ENCODE measurements around the gene HORMAD2.

DNA sequence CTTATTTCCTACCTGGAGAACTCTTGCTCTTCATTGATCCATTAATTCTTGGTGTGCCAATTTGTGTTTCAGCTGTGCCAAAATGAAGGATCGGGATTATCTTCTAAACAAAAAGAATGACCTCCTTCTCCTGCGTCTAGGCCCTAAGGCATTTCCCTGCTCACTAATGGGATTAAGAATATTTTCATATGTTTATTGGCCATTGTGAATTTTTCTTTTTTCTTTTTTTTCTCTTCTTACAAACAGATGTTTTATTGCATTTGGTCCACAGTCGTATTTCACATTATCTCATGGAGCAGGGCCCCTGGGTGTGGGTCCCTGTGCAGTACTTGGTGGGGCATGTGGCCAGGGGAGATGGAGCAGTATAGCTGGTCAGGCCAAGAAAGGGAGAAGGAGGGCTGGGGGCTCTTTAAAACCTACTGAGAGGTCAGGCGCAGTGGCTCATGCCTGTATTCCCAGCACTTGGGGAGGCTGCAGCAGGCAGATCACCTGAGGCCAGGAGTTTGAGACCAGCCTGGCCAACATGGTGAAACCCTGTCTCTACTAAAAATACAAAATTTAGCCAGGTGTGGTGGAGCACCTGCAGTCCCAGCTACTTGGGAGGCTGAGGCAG is 35.3 kb upstream of the HORMAD2 start:
- no peak for TF ChIP-seq CTCF (conservative IDR thresholded peaks at IDR 0.05 in 1 of 2, IDR thresholded peaks at IDR 0.05 in 1 of 2; ENCODE audit: low read depth in 1 of 2, low read length in 2 of 2)
- TF ChIP-seq EZH2 (IDR thresholded peaks at IDR 0.05; ENCODE audit: low read length, missing control alignments), result no peak
